Gastroesophageal sphincter (tissue), 3 donors: Measurements from ENCODE around the gene SLC35B4.

ENCODE experiments used
- EP300 ChIP-seq: sonication (generic); formaldehyde crosslinking; IDR thresholded peaks from one replicate; pipeline ENCODE4 v1.6.1; 2017; ENCODE audit warnings: antibody characterized with exemption, mild to moderate bottlenecking
- POLR2A ChIP-seq, 2 donors: fragments of 450-650 bp; IDR thresholded peaks; one replicate each; pipeline ENCODE4 v1.6.1; 2017; ENCODE audit warnings: antibody characterized with exemption in 2 of 2, mild to moderate bottlenecking in 2 of 2, moderate library complexity in 1 of 2
- POLR2AphosphoS5 ChIP-seq: sonication (generic); formaldehyde crosslinking; IDR thresholded peaks from one replicate; pipeline ENCODE4 v1.6.1; 2017; ENCODE audit warnings: antibody characterized with exemption
- TF ChIP-seq, protein P1 (sequence below), 4 experiments: fragments of 200-600 bp in 2 of 4; fragments of 450-650 bp in 2 of 4; sonication (generic) in 1 of 4; IDR thresholded peaks; one replicate each; pipeline ENCODE4 v1.5.1; 2017 to 2019; ENCODE audit warnings: antibody characterized with exemption in 4 of 4, mild to moderate bottlenecking in 2 of 4, moderate library complexity in 2 of 4

DNA sequence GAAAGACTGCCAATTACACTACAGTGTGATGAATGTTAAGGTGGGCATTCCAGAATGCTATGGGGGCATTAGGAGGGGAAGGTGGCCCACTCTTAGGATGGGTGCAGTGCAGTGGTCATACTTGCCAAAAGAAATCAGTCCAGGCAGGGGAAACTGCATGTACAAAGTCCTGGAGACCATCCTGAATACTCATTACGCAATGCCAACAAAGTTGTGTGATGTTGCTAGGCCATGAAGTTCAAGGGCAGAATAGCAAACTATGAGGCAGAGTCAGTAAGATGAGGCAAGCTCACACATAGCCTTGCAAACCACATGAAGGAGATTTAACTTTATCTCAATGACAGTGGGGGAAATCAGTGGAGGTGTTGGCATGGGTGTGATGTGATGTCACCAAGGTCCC is 49.8 kb upstream of the SLC35B4 start:
- TF ChIP-seq, protein P1, sequence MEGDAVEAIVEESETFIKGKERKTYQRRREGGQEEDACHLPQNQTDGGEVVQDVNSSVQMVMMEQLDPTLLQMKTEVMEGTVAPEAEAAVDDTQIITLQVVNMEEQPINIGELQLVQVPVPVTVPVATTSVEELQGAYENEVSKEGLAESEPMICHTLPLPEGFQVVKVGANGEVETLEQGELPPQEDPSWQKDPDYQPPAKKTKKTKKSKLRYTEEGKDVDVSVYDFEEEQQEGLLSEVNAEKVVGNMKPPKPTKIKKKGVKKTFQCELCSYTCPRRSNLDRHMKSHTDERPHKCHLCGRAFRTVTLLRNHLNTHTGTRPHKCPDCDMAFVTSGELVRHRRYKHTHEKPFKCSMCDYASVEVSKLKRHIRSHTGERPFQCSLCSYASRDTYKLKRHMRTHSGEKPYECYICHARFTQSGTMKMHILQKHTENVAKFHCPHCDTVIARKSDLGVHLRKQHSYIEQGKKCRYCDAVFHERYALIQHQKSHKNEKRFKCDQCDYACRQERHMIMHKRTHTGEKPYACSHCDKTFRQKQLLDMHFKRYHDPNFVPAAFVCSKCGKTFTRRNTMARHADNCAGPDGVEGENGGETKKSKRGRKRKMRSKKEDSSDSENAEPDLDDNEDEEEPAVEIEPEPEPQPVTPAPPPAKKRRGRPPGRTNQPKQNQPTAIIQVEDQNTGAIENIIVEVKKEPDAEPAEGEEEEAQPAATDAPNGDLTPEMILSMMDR (IDR thresholded peaks at IDR 0.05): no peak
- TF ChIP-seq POLR2A (IDR thresholded peaks at IDR 0.05): no peak
- no peak for TF ChIP-seq POLR2AphosphoS5
- no peak for TF ChIP-seq EP300
